ENCODE data around the gene LRRC4C.

LRRC4C gene

DNA sequence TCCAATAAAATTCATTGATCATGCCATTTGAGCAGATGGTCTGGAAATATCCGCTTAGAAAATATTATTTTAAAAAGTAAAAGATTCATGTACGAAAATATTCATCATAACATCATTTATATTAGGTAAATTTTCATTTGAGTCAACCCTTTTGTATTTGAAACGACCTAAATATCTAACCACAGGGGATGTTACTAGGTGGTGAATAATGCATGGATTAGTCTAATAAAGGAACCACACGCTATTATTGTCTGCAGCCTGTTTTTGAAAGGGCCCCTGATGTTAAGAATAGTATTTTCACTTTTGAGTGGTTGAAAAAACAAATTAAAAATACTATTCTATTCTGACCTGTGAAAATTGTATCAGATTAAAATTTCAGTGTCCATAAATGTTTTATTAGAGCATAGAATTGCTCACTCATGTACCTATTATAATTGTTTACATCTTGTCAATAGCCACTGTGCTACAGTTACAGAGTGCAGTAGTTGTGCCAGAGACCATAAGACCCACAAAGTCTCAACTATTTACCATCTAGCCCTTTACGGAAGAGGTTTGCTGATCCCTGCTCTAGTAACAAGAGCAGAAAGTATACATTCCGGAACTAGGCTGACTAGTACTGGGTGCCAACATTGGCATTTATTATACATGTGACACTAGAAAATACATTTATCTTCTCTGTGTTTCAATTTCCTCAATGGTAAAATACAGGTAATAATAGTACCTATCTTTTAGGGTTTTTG is 176.1 kb downstream of the LRRC4C start:
- intact Hi-C loops (cut with DNase I) = no loop called here
- DNase-seq = no peak

DNA sequence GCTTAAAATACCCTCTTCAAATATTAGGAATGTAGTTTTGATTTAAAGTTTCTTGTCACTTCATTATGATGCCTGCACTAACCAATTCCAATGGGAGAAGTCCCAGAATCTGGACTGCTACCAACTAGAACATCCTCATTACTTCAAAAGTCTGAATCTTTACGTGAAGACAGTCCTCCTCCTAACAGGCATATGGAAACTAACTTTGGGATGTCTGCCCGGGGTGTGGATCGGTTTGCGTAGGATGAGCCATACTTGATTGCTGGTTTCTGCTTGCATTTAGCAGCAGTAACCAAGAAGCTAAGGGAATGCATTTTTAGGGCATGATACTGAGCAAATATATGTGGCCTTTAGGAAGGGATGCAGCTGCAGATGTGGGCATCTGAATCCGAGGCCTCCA is 177.1 kb downstream of the LRRC4C start:
- no peak for DNase-seq

DNA sequence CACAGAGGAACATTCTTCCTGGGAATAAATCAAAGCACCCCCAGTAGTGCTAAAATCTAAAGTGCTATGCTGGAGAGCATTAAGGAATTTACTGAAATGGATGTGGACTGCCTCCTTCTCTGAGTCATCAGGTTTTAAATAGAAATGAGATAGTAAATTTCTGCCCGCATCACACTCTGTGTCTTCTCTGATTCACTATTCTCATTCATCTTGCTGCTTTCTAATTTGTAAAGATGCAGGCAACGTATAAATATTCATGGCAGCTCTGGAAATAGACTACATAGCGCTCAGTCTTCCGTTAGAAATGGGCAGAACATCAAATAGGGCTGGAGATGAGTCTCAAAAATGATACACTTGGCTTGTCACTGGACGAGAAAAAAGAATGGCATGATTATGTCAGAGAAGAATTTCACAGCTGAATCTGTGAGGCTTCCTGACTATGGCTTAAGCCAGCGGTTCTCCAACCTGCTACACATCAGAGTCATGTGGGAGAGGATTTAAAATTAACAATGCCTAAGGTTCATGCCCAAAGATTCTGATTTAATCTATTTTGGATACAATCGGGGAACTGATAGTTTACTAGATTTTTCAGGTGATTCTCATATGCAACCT is 178.2 kb downstream of the LRRC4C start:
- intact Hi-C loops (cut with DNase I) = no loop called here
- DNase-seq = peak in 3 of 42 donors; percentile 4 to 41 (median 11)

More for the DNA sequence above, 177.1 kb downstream of the LRRC4C start:
- intact Hi-C loops (cut with DNase I) = no loop called here

DNA sequence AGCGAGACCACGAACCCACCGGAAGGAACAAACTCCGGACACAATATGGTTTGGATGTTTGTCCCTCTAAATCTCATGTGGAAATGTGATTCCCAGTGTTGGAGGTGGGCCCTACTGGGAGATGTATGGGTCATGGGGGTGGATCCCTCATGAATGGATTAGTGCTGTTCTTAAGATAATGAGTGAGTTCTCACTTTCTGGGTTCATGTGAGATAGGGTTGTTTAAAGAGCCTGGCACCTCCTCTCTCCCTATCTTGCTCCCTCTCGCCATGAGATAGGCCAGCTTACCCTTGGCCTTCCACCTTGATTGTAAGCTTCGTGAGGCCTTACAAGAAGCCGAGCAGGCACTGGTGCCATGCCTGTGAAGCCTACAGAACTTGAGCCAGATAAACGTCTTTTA is 184.6 kb downstream of the LRRC4C start:
- intact Hi-C loops (cut with DNase I) = no loop called here
- DNase-seq = no peak

DNA sequence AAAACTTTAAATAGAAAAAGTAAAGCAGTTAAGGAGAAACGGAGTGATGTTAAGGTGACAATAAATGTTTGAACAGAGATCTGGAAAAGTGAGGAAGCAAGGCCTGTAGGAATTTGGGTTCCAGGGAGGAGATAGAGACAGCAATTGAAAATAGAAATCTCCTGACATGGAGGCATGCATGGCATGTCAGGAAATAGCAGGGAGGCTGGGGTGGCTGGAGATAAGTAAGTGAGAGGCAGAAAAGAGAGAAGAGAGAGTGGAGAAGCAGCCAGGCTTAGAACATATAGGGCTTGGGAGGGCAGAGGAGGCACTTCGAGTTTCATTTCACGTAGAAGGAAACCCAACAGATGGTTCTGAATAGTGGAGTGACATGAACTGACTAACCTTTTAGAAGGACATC is 185.5 kb downstream of the LRRC4C start:
- intact Hi-C loops (cut with DNase I) = no loop called here
- DNase-seq = no peak

DNA sequence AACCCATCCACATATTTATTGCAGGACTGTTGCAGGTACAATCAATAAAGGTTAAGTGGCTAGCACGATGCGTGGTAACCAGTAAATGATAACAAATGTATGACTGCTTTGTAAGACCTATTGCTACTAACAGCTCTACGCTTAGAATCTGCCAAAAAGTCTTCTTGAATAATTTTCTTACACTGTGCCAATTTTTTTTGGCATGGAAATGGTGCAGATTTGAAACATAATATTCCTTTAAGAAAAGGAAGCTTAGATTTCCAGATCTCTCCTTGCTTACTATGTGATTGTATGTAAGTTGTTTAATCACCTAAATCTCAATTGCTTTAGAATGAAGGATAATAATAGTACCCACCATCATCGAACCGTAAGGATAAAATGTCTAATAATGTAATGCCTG is 192.0 kb downstream of the LRRC4C start:
- intact Hi-C loops (cut with DNase I) = no loop called here
- no peak for DNase-seq

DNA sequence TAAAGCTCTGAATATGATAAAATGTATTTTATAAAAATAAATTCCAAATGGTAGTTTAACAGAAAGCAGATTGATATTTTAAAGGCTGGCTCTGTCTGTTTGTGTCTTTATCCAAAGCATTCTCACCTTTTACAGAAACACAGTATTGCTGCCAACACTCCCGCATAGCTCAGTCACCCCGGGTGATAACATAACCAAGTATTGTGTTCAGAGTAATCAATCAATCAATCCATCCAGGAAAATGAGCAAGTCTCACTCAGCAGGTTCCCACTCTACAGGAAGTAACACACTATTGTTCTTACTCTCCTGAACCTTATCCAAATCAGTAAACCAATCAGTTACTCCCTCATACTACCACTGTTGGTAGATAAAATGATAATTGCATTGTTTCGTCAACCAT is 203.4 kb downstream of the LRRC4C start:
- no peak for DNase-seq
- intact Hi-C loops (cut with DNase I) = no loop called here

DNA sequence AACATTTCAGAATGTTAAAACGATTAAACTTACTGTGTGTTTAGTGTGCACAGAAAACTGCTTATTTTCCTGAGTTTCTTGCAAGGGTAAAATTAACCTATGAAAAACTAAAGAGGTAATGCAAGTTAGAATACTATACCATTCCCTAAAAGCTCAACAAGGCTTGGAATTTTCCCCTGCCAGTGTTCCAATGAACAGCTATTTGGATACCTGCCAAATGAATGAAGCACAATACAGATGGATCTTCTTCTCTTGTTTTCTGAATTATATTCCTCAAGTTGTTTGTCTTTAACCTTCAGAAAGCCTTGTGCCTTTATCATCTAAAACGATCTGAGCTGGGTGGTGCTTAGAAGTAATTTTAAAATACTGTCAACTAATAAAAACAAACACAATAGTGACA is 204.5 kb downstream of the LRRC4C start:
- no peak for DNase-seq
- intact Hi-C loops (cut with DNase I) = no loop called here

DNA sequence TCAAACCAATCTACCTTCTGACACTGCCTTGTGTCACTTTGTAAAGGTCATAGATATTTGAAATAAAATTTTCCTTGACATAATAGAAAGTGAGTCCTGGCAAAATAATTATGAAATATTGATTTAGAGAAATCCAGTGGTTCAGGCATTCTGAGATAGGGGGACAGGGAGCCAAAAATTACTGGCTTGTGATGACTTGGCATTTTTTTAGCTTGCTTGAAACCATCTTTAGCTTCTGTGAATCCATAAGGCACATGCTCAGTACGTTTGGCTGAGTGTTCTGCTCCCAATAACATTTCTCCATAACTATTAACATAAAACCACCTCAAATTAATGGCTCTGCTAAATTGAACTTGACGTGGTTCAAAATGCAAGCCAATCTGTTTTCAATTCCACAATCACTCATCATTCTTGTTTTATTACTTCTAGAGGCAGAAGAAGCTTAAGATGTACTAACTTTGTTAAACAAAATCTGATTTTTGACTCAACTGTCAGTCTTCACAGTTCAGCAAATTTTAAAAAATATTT is 209.0 kb downstream of the LRRC4C start:
- no peak for DNase-seq
- intact Hi-C loops (cut with DNase I) = no loop called here

DNA sequence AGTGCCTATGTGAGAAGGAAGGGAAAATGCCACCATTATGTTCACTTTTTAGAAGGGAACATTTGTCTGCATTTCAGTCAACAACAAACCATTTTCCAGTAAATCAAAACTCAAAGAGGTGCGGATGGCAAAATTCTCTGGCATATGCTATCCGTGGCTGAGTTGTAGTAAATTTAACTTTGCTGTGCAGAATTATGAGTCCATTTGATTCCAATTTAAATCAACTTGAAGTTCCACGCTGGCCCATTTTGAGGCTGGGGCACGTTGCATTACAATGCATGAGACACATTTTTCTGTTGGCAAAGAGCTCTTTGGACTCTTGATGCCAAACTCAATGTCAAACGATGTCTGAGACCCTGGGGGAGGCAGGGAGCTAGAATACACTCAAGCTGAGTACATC is 211.8 kb downstream of the LRRC4C start:
- intact Hi-C loops (cut with DNase I) = no loop called here
- DNase-seq = no peak

DNA sequence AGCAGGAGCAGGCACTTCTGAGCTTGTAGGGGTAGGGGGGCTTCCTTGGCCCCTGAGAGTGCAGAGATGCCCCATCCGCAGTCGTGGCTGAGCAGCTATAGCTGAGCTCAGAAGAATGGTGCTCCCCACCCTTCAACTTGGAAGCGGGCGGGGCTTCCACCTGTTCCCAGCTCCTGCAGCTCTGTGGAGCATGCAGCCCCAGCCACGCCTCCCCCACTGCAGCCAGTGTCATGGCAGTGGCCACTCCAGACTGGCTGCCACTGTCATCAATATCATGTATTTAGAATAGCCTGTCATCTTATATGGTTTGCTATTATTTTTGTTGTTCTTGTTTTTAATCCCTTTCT is 213.1 kb downstream of the LRRC4C start:
- DNase-seq = peak in 1 of 42 donors; percentile 8
- intact Hi-C loops (cut with DNase I) = no loop called here

DNA sequence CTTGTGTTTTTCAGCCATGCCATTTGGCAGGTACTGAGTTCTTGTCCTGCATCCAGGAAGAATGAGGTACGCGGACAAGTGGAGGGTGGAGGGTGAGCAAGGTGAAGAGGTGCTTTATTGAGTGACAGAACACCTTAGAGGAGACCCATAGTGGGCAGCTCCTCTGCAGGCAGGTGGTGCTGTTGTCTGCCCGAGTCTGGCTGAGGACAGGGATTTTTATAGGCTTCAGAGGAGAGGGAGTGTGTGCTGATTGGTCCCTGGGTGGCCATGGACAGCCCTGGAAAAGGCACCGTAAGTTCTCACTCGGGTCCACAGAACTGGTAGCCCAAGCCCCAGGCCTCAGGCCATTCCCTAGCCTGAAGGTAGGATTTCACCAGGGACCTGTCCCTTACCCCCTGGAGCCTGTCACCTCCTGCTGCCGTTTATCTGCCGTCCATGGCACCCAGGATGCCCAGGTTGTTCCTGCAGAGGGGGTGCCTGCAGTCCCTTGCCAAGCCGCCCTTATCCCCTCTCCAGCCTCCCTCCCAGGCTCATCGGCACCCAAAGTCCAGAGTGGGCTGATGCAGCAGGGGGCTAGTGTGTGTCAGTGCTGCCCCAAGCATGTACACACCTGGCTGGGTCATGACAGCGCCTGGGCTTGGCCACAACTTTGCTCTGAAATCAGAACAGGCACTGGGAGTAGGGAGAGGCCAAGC is 213.6 kb downstream of the LRRC4C start:
- peak in 11 of 42 donors; percentile 4 to 33 (median 11) for DNase-seq
- intact Hi-C loops (cut with DNase I) = no loop called here

DNA sequence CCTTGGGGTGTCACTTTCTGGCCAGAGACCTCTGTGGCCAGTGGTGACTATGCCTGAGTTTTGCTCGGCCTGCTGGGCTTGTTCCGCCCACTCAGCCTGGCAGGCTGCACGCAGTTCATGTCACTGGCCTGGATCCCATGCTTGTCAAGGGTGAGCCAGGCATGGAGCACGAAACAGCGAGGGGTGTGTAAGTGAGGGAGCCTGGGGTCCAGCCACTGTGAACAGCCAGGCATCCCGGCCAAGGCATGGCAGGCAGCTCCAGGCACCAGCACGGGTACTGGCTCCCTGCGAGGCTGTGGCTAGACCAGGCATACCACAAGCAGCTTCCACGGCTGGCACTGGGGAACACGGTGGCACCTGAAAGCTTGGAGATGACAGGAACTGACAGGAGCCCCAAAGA is 214.3 kb downstream of the LRRC4C start:
- peak in 17 of 42 donors; percentile 3 to 42 (median 14) for DNase-seq
- intact Hi-C loops (cut with DNase I) = no loop called here

DNA sequence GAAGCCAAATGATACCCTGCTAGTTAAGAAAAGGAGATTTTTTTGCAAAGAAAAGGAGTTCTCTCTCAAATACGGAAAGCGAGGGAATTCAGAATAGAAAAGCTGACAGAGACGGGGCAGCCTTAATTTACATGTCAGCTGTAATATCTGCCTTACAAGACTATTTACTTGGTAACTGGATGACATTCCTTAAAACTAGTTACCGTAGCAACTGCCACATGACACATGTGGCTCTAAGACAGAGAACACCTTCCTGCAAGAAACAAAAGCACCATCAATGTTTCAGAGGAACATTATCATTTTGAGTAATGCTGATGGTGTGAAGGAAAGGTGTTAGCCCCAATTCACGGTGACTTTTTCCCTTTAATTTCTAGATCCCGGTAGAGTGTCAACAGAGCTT is 222.1 kb downstream of the LRRC4C start:
- intact Hi-C loops (cut with DNase I) = no loop called here
- peak in 10 of 42 donors; percentile 6 to 44 (median 16) for DNase-seq

DNA sequence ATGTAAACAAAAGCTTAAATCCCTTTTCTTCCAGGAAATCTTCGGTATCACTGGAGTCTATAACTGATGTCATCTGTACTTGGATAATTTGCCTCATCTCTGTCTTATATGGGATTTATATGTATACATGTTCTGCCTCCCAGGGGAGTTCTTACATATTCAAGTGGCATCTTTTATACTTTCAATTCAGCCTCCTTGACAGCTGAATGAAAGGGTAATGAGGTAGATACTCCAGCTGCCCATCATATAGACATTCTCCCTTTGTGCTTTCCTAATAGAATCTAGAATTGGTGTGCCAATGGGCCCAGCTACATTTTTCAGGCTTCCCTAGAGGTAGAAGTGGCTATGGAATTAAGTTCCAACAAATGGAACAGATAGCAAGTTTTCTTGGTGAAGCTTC is 223.8 kb downstream of the LRRC4C start:
- DNase-seq = no peak
- intact Hi-C loops (cut with DNase I) = no loop called here

DNA sequence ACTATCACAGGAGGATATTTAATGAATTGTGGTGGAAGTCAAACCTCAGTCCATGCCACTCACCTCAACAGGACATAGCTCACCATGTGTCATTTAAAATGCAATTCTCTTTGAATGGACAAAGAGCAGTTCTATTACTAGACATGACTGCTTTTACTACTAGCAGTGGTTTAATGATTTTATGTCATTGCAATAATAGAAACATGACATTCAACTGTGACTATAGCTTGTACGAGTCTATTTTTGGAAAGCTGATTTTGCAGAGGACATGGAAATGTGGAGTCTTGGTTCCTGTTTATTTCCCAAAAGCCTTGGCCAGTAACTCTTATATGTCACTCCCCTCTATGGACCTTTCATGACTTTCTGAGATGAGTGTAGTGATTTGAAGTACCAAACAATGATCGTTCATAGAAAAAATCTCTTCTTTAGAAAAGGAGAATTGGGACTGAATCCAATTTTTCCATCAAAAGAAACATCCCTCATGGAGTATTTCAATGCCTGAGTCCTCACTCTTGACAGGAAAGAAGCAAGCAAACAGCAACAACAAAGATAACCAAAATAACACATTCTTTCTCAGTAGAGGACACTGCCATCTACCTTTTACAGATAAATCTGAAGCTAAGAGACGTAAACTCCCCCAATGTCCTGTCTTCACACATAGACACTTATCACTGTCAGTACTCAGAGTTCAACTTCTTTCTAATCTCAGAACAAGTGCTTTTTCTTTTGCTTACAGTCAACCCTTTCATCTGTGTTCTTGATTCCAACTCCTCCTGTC is 233.4 kb downstream of the LRRC4C start:
- no peak for DNase-seq
- intact Hi-C loops (cut with DNase I) = no loop called here

DNA sequence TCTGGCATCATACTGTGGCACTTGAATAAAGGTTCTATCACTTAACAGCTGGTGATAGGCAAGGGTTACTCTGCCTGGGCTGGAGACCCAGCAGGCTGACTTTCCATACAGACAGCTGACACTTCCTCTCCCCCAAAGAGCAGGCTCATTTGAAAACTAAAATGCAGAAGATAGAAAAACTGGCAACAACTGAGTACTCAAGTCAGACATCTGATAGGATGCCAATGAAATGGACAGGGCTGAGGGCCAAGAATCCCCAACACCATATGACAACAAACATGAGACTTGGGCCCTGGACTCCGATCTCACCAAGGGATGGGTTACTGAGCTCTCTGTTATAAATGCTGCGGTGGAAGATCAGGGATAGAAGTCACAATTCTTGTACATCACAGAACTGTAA is 237.2 kb downstream of the LRRC4C start:
- peak in 7 of 42 donors; percentile 11 to 41 (median 25) for DNase-seq
- intact Hi-C loops (cut with DNase I) = no loop called here

DNA sequence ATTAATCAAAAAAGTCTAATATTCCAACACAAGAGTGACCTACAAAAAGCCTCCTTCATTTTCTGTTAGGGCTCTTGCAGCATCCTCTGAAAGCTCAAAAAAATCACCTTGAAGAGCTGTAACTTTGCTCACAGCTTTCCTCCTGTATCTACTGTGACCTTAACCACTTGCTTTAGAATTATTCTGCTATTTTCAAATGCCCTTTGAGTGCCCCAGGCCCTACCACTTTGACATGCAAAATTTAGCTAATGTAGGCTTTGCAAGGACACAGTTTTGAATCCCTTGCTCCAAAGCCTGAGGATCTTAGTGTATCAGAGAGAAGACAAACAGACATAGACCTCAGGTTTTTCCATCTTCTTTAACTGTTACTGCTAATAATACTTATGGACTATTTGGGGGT is 253.1 kb downstream of the LRRC4C start:
- no peak for DNase-seq
- intact Hi-C loops (cut with DNase I) = no loop called here

DNA sequence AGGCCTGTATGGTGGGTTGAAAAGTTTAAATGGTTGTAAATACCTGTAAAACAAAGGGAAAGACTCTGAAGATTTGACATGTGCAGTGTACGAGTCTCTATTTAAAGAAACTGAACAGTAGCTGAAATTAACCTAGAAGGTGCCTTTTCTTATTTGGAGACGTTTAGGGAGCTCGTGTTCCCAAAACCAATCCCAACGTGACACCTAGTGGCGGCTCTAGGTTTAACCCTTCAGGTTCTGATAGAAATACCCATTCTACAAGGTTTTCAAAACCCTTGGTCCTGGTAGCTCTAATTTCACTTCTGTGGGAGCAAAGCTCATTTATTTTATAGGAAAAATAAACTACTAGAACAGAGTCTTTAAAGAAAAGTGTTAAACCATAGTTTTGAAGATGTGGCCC is 258.3 kb downstream of the LRRC4C start:
- peak in 41 of 42 donors; percentile 23 to 84 (median 62) for DNase-seq
- intact Hi-C loops (cut with DNase I) = no loop called here

Measured in head of caudate nucleus (tissue), 42 donors.